SK-N-SH (cell line): ENCODE data around the gene DCANP1. TPM values are rescaled to one million over a fixed set of nuclear protein-coding genes. Genes with fewer than 3 reads are reported as not detected.

Experiments
- CTCF ChIA-PET: fragments of 300-600, 350-600 bp; formaldehyde crosslinking; extraction: SDS; loops from one replicate; lab custom pipeline; 2021; lab: Yijun Ruan, JAX
- POLR2A ChIA-PET: fragments of 350-600 bp; sonication (Branson Sonifier 250); formaldehyde crosslinking; extraction: SDS; loops from one replicate; lab custom pipeline; 2020; ENCODE audit warnings: antibody characterized with exemption, inconsistent platforms; lab: Yijun Ruan, JAX
- DNase-seq: peaks from one replicate; pipeline ENCODE4 v3.0.0; 2012
- H2AFZ ChIP-seq: fragments of 200-600 bp; sonication (generic); 2 replicates; pipeline ENCODE4 v1.8.1; 2016; ENCODE audit warnings: antibody characterized with exemption, mild to moderate bottlenecking, low read depth
- H3F3A ChIP-seq: fragments of 200-600 bp; sonication (generic); replicated peaks from 2 replicates; pipeline ENCODE3; 2016; ENCODE audit warnings: antibody characterized with exemption, mild to moderate bottlenecking; ENCODE audit not compliant: insufficient read depth
- H3K27ac ChIP-seq, 2 experiments: fragments of 200-500 bp in 1 of 2; fragments of 200-600 bp in 1 of 2; sonication (Bioruptor generic) in 1 of 2; sonication (generic), shearing (Covaris generic) in 1 of 2; 2 replicates each; pipeline versions ENCODE4 v1.5.1 to v1.6.1; 2014 to 2016; ENCODE audit warnings: low read depth in 2 of 2, inconsistent platforms in 1 of 2, low read length in 1 of 2, mild to moderate bottlenecking in 1 of 2, mixed read lengths in 1 of 2
- H3K27me3 ChIP-seq: fragments of 200-600 bp; sonication (generic), shearing (Covaris generic); 2 replicates; pipeline ENCODE4 v1.6.1; 2016; ENCODE audit warnings: mixed run types; ENCODE audit not compliant: insufficient read depth
- H3K36me3 ChIP-seq, 2 experiments: fragments of 200-500 bp in 1 of 2; fragments of 200-600 bp in 1 of 2; sonication (Bioruptor generic) in 1 of 2; sonication (generic) in 1 of 2; replicated peaks in 1 of 2; 2 replicates each; pipeline versions ENCODE3 to v1.5.1; 2014 to 2016; ENCODE audit warnings: low read length in 1 of 2, mild to moderate bottlenecking in 1 of 2; ENCODE audit not compliant: insufficient read depth in 2 of 2, control insufficient read depth in 1 of 2
- H3K4me1 ChIP-seq, 2 experiments: fragments of 200-500 bp in 1 of 2; fragments of 200-600 bp in 1 of 2; sonication (Bioruptor generic) in 1 of 2; sonication (generic), shearing (Covaris generic) in 1 of 2; 2 replicates each; pipeline versions ENCODE4 v1.5.1 to v1.6.1; 2014 to 2016; ENCODE audit warnings: low read depth in 1 of 2, low read length in 1 of 2, mixed run types in 1 of 2; ENCODE audit not compliant: insufficient read depth in 2 of 2, control insufficient read depth in 1 of 2
- H3K4me2 ChIP-seq: fragments of 200-600 bp; sonication (generic), shearing (Covaris generic); 2 replicates; pipeline ENCODE4 v1.6.1; 2017; ENCODE audit warnings: mixed run types
- H3K4me3 ChIP-seq, 2 experiments: fragments of 200-500 bp in 1 of 2; fragments of 200-600 bp in 1 of 2; sonication (Bioruptor generic) in 1 of 2; sonication (generic), shearing (Covaris generic) in 1 of 2; 2 replicates each; pipeline versions ENCODE4 v1.5.1 to v1.8.1; 2014 to 2016; ENCODE audit warnings: low read depth in 2 of 2, inconsistent platforms in 1 of 2, low read length in 1 of 2, mild to moderate bottlenecking in 1 of 2, mixed read lengths in 1 of 2, moderate library complexity in 1 of 2
- H3K79me2 ChIP-seq: fragments of 200-600 bp; sonication (generic); 2 replicates; pipeline ENCODE4 v1.8.1; 2017; ENCODE audit warnings: mild to moderate bottlenecking; ENCODE audit not compliant: insufficient read depth
- H3K9ac ChIP-seq: fragments of 200-600 bp; sonication (generic); 2 replicates; pipeline ENCODE4 v1.6.1; 2017; ENCODE audit warnings: mixed run types
- H3K9me2 ChIP-seq: fragments of 200-600 bp; sonication (generic); 2 replicates; pipeline ENCODE4 v1.6.1; 2017; ENCODE audit warnings: mixed run types
- H3K9me3 ChIP-seq: fragments of 200-600 bp; sonication (generic); 2 replicates; pipeline ENCODE4 v1.6.1; 2017; ENCODE audit warnings: mixed run types, mild to moderate bottlenecking, moderate library complexity
- H4K20me1 ChIP-seq: fragments of 200-600 bp; sonication (generic); 2 replicates; pipeline ENCODE4 v1.6.1; 2017; ENCODE audit warnings: mild to moderate bottlenecking, mixed run types; ENCODE audit not compliant: insufficient read depth
- CTCF ChIP-seq: fragments of 200-600 bp; sonication (generic); IDR thresholded peaks from 2 replicates; pipeline ENCODE4 v1.6.1; 2017; ENCODE audit warnings: antibody characterized with exemption, mild to moderate bottlenecking, moderate library complexity
- ELF1 ChIP-seq: IDR thresholded peaks from 2 replicates; pipeline ENCODE4 v1.4.0; 2012
- EP300 ChIP-seq, 2 experiments: IDR thresholded peaks; 2 replicates each; pipeline versions ENCODE4 v1.4.0 to v1.6.1; 2012; ENCODE audit warnings: borderline replicate concordance in 1 of 2, low read depth in 1 of 2, low read length in 1 of 2
- EZH2phosphoT487 ChIP-seq: fragments of 200-600 bp; sonication (generic); IDR thresholded peaks from 2 replicates; pipeline ENCODE4 v1.6.1; 2017; ENCODE audit warnings: low read depth, mixed run types, mild to moderate bottlenecking, antibody characterized with exemption, moderate library complexity, borderline replicate concordance
- FOXJ3 ChIP-seq: sonication (generic); formaldehyde crosslinking; IDR thresholded peaks from 2 replicates; pipeline ENCODE4 v1.5.1; 2020; ENCODE audit warnings: mild to moderate bottlenecking, missing genetic modification reagents
- FOXM1 ChIP-seq: IDR thresholded peaks from 2 replicates; pipeline ENCODE4 v1.4.0; 2012; ENCODE audit warnings: low read depth, mild to moderate bottlenecking
- MAX ChIP-seq: IDR thresholded peaks from 2 replicates; pipeline ENCODE4 v1.4.0; 2012; ENCODE audit warnings: low read depth
- PBX3 ChIP-seq: IDR thresholded peaks from 2 replicates; pipeline ENCODE4; 2012
- POLR2AphosphoS5 ChIP-seq: IDR thresholded peaks from 2 replicates; pipeline ENCODE4 v1.6.1; 2012; ENCODE audit warnings: low read depth, low read length
- RCOR1 ChIP-seq: fragments of 150-350 bp; IDR thresholded peaks from 2 replicates; pipeline ENCODE4 v1.6.1; 2017; ENCODE audit warnings: antibody characterized with exemption, low read length
- SIN3A ChIP-seq: IDR thresholded peaks from 2 replicates; pipeline ENCODE4 v1.6.1; 2012; ENCODE audit warnings: low read depth, mild to moderate bottlenecking, low read length, moderate library complexity, borderline replicate concordance
- SMC3 ChIP-seq: IDR thresholded peaks from 2 replicates; pipeline ENCODE4 v1.6.1; 2012; ENCODE audit warnings: low read depth, low read length, improper control_type of control experiment
- TCF12 ChIP-seq: IDR thresholded peaks from 2 replicates; pipeline ENCODE4 v1.4.0; 2012
- TEAD4 ChIP-seq: IDR thresholded peaks from 2 replicates; pipeline ENCODE4 v1.4.0; 2012; ENCODE audit warnings: mild to moderate bottlenecking, borderline replicate concordance; ENCODE audit not compliant: insufficient read depth
- polyA plus RNA-seq, 3 experiments: library from polyadenylated mRNA; depleted of rRNA; stranded (reverse); fragments of >200 nt; gene quantifications; 2 replicates each; pipeline ENCODE4 v1.2.3, GENCODE V29; 2012
- TF ChIP-seq, protein P1 (sequence below): fragments of 150-350 bp; IDR thresholded peaks from 2 replicates; pipeline ENCODE4 v1.6.1; 2016; ENCODE audit warnings: mild to moderate bottlenecking, low read depth, low read length

The DCANP1 gene
- polyA plus RNA-seq, 1 of the 3 experiments (the other 2 are of a cell fraction), result not detected

DNA sequence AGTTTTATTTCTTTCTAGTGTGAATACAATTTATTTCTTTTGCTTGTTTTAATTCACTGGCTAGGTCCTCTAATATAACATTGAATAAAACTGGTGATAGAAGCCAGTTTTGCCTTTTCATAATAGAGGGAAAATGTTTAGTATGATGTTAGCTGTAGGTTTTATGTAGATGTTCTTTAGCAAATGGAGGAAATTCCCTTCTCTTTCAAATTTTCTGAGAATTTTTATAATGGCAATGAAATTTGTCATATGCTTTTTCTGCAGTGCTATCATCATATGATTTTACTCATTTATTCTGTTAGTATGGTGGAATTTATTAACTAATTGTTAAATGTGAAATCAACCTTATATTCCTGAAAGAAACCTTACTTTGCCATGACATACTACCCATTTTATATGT lies 30.1 kb downstream of the DCANP1 start:
- CTCF ChIA-PET, result no interaction called here

More for the DNA sequence above, 30.1 kb downstream of the DCANP1 start:
- no peak for TF ChIP-seq MAX
- no peak for TF ChIP-seq ELF1
- no peak for TF ChIP-seq SMC3
- TF ChIP-seq TCF12, result no peak
- no peak for TF ChIP-seq EZH2phosphoT487
- no peak for TF ChIP-seq POLR2AphosphoS5
- TF ChIP-seq FOXM1, result no peak
- TF ChIP-seq SIN3A, result no peak
- no peak for TF ChIP-seq TEAD4
- no peak for TF ChIP-seq PBX3
- no peak for TF ChIP-seq EP300 (IDR thresholded peaks at IDR 0.05; ENCODE audit: borderline replicate concordance in 1 of 2, low read depth in 1 of 2, low read length in 1 of 2)
- TF ChIP-seq FOXJ3 (CRISPR knock-in tag), result no peak
- no peak for TF ChIP-seq CTCF
- TF ChIP-seq, protein P1, sequence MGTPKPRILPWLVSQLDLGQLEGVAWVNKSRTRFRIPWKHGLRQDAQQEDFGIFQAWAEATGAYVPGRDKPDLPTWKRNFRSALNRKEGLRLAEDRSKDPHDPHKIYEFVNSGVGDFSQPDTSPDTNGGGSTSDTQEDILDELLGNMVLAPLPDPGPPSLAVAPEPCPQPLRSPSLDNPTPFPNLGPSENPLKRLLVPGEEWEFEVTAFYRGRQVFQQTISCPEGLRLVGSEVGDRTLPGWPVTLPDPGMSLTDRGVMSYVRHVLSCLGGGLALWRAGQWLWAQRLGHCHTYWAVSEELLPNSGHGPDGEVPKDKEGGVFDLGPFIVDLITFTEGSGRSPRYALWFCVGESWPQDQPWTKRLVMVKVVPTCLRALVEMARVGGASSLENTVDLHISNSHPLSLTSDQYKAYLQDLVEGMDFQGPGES, result no peak
- TF ChIP-seq RCOR1, result no peak
- POLR2A ChIA-PET, result no interaction called here
- Histone ChIP-seq H3K4me3 (no peak overlapping the region), H3K27me3 (peaks cover 5% of the 10 kb centered on the region; the same call in 1 of the 2 replicates), H3K36me3 (no peaks in the 10 kb centered on the region), H2AFZ (no peak overlapping the region), H3K9me3 (peaks cover 8% of the 10 kb centered on the region; the same call in 1 of the 2 replicates), H3K9ac (no peak overlapping the region), H3K27ac (no peak overlapping the region), H3K4me2 (no peak overlapping the region), H3K4me1 (no peaks in the 10 kb centered on the region), H3F3A (peaks cover 5% of the 10 kb centered on the region), H3K79me2 (no peaks in the 10 kb centered on the region), H3K9me2 (no peaks in the 10 kb centered on the region), H4K20me1 (no peaks in the 10 kb centered on the region)
- no peak for DNase-seq
